WERI-Rb-1 (cell line): Measurements from ENCODE around the gene LRIG1.

Experiments
- DNase-seq: peaks from one replicate; pipeline ENCODE4 v3.0.0-alpha.2; 2020
- H3K27ac ChIP-seq: fragments of 250-450 bp; sonication (Bioruptor Pico); 2 replicates; pipeline ENCODE4 v1.5.1; 2020; ENCODE audit warnings: mild to moderate bottlenecking, moderate library complexity
- H3K27me3 ChIP-seq: fragments of 250-450 bp; sonication (Bioruptor Pico); 2 replicates; pipeline ENCODE4 v1.5.1; 2021; ENCODE audit warnings: mild to moderate bottlenecking, low read depth, moderate library complexity; ENCODE audit not compliant: insufficient read depth, severe bottlenecking
- H3K36me3 ChIP-seq: fragments of 250-450 bp; sonication (Bioruptor Pico); 2 replicates; pipeline ENCODE4 v1.5.1; 2020; ENCODE audit warnings: mild to moderate bottlenecking, moderate library complexity
- H3K4me3 ChIP-seq: 2 replicates; pipeline ENCODE4 v1.5.1; 2011; ENCODE audit warnings: low read depth, mild to moderate bottlenecking, control low read depth, low read length
- H3K9me3 ChIP-seq: fragments of 250-450 bp; sonication (Bioruptor Pico); 2 replicates; pipeline ENCODE4 v1.5.1; 2021; ENCODE audit warnings: mild to moderate bottlenecking, moderate library complexity; ENCODE audit not compliant: severe bottlenecking
- CTCF ChIP-seq: IDR thresholded peaks from 2 replicates; pipeline ENCODE4 v1.5.1; 2011; ENCODE audit warnings: low read depth, mild to moderate bottlenecking, control low read depth, inconsistent platforms, low read length

LRIG1 gene

GRCh38 chr3:66486202-66486601 is 14.6 kb downstream of the LRIG1 start:
- H3K9me3 ChIP-seq, result no peaks in the 10 kb centered on the region
- H3K27ac ChIP-seq, result no peak overlapping the region
- no peaks in the 10 kb centered on the region for H3K36me3 ChIP-seq

DNA sequence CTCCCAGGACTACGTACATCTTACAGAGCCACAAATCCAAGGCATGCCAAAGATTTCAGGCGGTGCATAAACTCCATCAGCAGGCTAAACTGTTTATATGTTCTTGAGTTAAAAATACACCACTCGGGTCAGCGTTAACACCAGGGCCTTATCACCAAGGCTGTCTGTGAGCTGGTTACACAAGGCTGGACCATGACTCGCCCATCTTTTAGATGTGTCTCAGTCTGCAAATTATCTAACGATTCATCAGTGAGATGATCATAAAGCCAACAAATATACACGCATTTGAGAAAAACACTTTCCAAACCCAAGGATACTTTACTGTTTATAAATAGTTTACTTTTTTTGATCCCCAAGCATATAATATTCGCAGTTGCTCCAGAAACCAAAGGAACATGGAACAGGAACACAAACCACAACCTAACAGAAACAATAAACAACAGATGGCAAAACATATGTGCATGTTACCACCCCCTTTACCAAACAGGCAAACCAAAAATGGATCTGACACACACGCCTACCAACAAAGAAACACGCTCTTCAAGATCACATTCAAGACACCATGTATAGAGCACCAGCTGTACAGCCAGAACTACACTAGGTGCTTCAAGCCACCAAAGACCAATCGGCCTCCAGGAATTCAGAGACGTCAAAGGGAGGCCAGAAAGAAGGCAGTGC is 15.4 kb downstream of the LRIG1 start:
- Histone ChIP-seq H3K27me3 (no peaks in the 10 kb centered on the region), H3K9me3 (no peaks in the 10 kb centered on the region), H3K36me3 (no peaks in the 10 kb centered on the region), H3K4me3 (no peak overlapping the region), H3K27ac (no peak overlapping the region)
- no peak for DNase-seq
- TF ChIP-seq CTCF, result no peak

More at GRCh38 chr3:66486202-66486601, 14.6 kb downstream of the LRIG1 start:
- TF ChIP-seq CTCF, result no peak
- Histone ChIP-seq H3K27me3 (no peaks in the 10 kb centered on the region), H3K4me3 (no peak overlapping the region)
- no peak for DNase-seq

GRCh38 chr3:66484106-66484844 is 16.5 kb downstream of the LRIG1 start:
- Histone ChIP-seq H3K27ac (no peak overlapping the region), H3K4me3 (no peak overlapping the region), H3K36me3 (no peaks in the 10 kb centered on the region), H3K27me3 (no peaks in the 10 kb centered on the region), H3K9me3 (no peaks in the 10 kb centered on the region)
- no peak for DNase-seq
- TF ChIP-seq CTCF, result no peak

GRCh38 chr3:66483409-66483906 is 17.4 kb downstream of the LRIG1 start:
- H3K4me3 ChIP-seq, result no peak overlapping the region
- TF ChIP-seq CTCF, result no peak
- no peak for DNase-seq
- no peak overlapping the region for H3K27ac ChIP-seq
- no peaks in the 10 kb centered on the region for H3K9me3 ChIP-seq
- H3K36me3 ChIP-seq, result no peaks in the 10 kb centered on the region
- H3K27me3 ChIP-seq, result no peaks in the 10 kb centered on the region

- no peak for TF ChIP-seq CTCF
- Histone ChIP-seq H3K27ac (no peak overlapping the region), H3K27me3 (no peaks in the 10 kb centered on the region), H3K9me3 (no peaks in the 10 kb centered on the region), H3K4me3 (no peak overlapping the region), H3K36me3 (no peaks in the 10 kb centered on the region)
- no peak for DNase-seq
These were observed 17.8 kb downstream of the LRIG1 start for GRCh38 chr3:66483006-66483405.
